D341Med (cell line): ENCODE results near the gene LRRC28.

Source experiments
- DNase-seq: peaks from one replicate; pipeline ENCODE4 v3.0.0; 2012; ENCODE audit warnings: low spot score

LRRC28 gene

GRCh38 chr15:99305761-99306505 is 54.7 kb downstream of the LRRC28 start:
- peak; percentile 59 for DNase-seq

GRCh38 chr15:99306694-99307338 is 55.5 kb downstream of the LRRC28 start:
- peak; percentile 72 for DNase-seq

GRCh38 chr15:99307735-99308134 is 56.5 kb downstream of the LRRC28 start:
- DNase-seq = no peak

- no peak for DNase-seq
Observed at GRCh38 chr15:99310745-99311144, 59.5 kb downstream of the LRRC28 start.

GRCh38 chr15:99312228-99312627 is 60.9 kb downstream of the LRRC28 start:
- no peak for DNase-seq

- no peak for DNase-seq
Observed at GRCh38 chr15:99312794-99313193, 61.5 kb downstream of the LRRC28 start.

GRCh38 chr15:99315636-99316035 is 64.4 kb downstream of the LRRC28 start:
- no peak for DNase-seq

GRCh38 chr15:99320374-99321215 is 69.3 kb downstream of the LRRC28 start:
- no peak for DNase-seq

GRCh38 chr15:99321468-99321867 is 70.2 kb downstream of the LRRC28 start:
- no peak for DNase-seq

GRCh38 chr15:99322643-99323405 is 71.5 kb downstream of the LRRC28 start:
- DNase-seq = no peak

- no peak for DNase-seq
Observed at GRCh38 chr15:99324082-99324620, 72.9 kb downstream of the LRRC28 start.

- no peak for DNase-seq
Observed at GRCh38 chr15:99324700-99325099, 73.4 kb downstream of the LRRC28 start.

GRCh38 chr15:99326235-99326634 is 75.0 kb downstream of the LRRC28 start:
- DNase-seq = no peak

- DNase-seq = no peak
Observed at GRCh38 chr15:99328106-99329072, 77.1 kb downstream of the LRRC28 start.

GRCh38 chr15:99331381-99331780 is 80.1 kb downstream of the LRRC28 start:
- DNase-seq = no peak

- no peak for DNase-seq
Observed at GRCh38 chr15:99333413-99333812, 82.1 kb downstream of the LRRC28 start.

- no peak for DNase-seq
Observed at GRCh38 chr15:99333981-99334380, 82.7 kb downstream of the LRRC28 start.

- DNase-seq = no peak
Observed at GRCh38 chr15:99335508-99335907, 84.2 kb downstream of the LRRC28 start.

- DNase-seq = no peak
Observed at GRCh38 chr15:99336794-99337193, 85.5 kb downstream of the LRRC28 start.

GRCh38 chr15:99340347-99340746 is 89.1 kb downstream of the LRRC28 start:
- no peak for DNase-seq

- no peak for DNase-seq
Observed at GRCh38 chr15:99341786-99342185, 90.5 kb downstream of the LRRC28 start.
